BJ (cell line): ENCODE data around the gene BCAN. TPM values are rescaled to one million over a fixed set of nuclear protein-coding genes. Genes with fewer than 3 reads are reported as not detected.
A peak's percentile ranks its signal among the peaks of the same experiment; 100 is the strongest.

Source experiments
- CTCF ChIA-PET: fragments of 350-600 bp; formaldehyde crosslinking; extraction: SDS; loops from one replicate; lab custom pipeline; 2021; ENCODE audit warnings: antibody characterized with exemption, inconsistent platforms; lab: Yijun Ruan, JAX
- POLR2A ChIA-PET: fragments of 300-600 bp; sonication (Branson Sonifier 250); formaldehyde crosslinking; extraction: SDS; loops from one replicate; lab custom pipeline; 2021; ENCODE audit warnings: antibody characterized with exemption; lab: Charles Lee
- DNase-seq: peaks from one replicate; pipeline ENCODE4 v3.0.0-alpha.2; 2011; ENCODE audit warnings: low read depth
- H3K27me3 ChIP-seq: 2 replicates; pipeline ENCODE4 v1.6.0; 2011; ENCODE audit warnings: low read length; ENCODE audit not compliant: control insufficient read depth, insufficient read depth
- H3K36me3 ChIP-seq: 2 replicates; pipeline ENCODE4 v1.5.1; 2011; ENCODE audit warnings: low read length; ENCODE audit not compliant: control insufficient read depth, insufficient read depth
- H3K4me3 ChIP-seq: 2 replicates; pipeline ENCODE4 v1.5.1; 2011; ENCODE audit warnings: low read depth, mild to moderate bottlenecking, control low read depth, low read length
- polyA plus RNA-seq: library from polyadenylated mRNA; depleted of rRNA; stranded (reverse); fragments of >200 nt; gene quantifications from 2 replicates; pipeline ENCODE4 v1.2.3, GENCODE V29; 2011
- TF ChIP-seq, protein P1 (sequence below): IDR thresholded peaks from 2 replicates; pipeline ENCODE4 v1.5.1; 2011; ENCODE audit warnings: low read depth, mild to moderate bottlenecking, control low read depth, inconsistent platforms, low read length, moderate library complexity; ENCODE audit not compliant: insufficient read depth

The BCAN gene
- polyA plus RNA-seq, 1 experiment: 0.02 TPM

DNA sequence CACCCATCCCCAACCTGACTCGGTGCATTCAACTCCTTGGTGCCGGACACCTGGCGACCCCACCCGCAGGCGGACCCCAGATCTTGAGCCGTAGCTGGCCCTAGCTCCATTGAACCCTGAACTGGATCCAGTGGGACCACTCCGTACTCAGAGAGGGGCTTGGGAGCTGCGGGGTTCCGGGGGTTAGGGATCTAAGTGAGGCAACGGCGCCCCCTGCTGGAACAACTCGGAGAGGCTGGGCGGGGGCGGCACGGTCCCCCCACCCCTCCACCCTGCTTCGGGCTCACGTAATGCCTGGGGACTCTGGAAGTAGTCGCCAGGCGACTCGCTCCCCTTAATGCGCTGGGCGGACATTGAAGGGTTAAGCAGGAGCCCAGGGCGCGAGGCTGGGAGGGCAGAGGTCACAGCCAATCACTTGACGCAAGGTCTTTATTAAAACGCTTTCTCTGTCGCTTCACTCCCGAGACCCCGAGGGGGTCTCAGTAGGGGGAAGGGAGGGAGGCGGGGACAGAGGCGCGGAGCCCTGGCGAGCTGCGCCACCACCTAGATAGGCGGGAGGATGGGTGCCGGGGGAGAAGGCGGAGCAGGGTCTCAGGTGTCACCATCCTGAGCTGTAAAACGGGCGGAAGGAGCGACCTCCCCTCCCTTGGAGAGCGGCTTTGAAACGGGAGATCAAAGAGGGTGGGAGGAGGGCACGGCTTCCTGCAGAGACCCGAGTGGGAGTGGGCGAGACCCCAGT, 64.2 kb downstream of the BCAN start:
- peak overlapping the region; percentile 58 for H3K4me3 ChIP-seq
- POLR2A ChIA-PET: interaction anchor here (1.0 to 2.0 kb wide), 2 partner anchors 29 to 45 kb away, joined by 3 to 9 read pairs; partner anchors contain the start of gene NES
- no peak for DNase-seq
- H3K27me3 ChIP-seq: no peaks in the 10 kb centered on the region
- TF ChIP-seq, protein P1, sequence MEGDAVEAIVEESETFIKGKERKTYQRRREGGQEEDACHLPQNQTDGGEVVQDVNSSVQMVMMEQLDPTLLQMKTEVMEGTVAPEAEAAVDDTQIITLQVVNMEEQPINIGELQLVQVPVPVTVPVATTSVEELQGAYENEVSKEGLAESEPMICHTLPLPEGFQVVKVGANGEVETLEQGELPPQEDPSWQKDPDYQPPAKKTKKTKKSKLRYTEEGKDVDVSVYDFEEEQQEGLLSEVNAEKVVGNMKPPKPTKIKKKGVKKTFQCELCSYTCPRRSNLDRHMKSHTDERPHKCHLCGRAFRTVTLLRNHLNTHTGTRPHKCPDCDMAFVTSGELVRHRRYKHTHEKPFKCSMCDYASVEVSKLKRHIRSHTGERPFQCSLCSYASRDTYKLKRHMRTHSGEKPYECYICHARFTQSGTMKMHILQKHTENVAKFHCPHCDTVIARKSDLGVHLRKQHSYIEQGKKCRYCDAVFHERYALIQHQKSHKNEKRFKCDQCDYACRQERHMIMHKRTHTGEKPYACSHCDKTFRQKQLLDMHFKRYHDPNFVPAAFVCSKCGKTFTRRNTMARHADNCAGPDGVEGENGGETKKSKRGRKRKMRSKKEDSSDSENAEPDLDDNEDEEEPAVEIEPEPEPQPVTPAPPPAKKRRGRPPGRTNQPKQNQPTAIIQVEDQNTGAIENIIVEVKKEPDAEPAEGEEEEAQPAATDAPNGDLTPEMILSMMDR: peak; percentile 86
- peaks cover 4% of the 10 kb centered on the region for H3K36me3 ChIP-seq
- CTCF ChIA-PET: interaction anchor here (0.6 to 41.7 kb wide), 21 partner anchors 9 to 222 kb away, joined by 3 to 1556 read pairs (median 4); partner anchors contain the start of genes ISG20L2, METTL25B, NES and NTRK1

DNA sequence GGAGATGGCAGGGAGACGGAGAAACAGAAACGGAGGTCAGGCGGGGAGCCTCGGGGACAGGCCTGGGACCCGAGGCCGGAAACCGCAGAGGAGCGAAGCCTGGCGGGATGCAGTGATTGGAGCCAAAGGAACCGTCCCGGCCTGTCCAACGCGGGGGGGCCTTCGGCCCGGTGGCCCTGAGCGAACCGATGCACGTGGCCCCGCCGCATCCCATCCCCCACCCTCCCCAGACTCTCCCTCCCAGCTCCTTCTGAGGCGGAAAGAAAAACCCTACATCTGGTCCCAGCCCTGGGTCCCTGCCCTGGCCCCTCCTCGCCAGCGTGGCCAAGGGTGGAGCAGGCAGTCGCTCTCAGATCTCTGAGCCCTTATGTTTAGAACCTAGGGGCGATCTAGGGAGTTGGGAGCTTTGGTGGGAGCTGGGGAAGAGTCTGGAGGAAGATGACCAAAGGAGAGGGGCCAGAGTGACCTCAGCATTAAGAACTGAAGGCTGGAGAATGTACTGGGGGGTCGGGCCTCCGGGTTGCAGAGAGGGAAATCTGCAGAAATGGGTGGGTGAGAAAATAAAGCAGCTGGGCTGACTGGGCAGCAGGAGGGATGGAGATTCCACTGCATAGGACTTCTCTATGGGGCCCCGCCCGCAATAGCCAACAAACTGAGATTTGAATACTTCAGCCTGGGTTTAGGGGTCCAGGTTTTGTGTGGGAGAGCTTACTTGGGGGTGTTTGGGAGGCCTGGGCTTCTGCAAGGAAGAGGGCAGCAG, 64.9 kb downstream of the BCAN start:
- H3K27me3 ChIP-seq: no peaks in the 10 kb centered on the region
- CTCF ChIA-PET: interaction anchor here (0.5 to 41.7 kb wide), 15 partner anchors 8 to 215 kb away, joined by 3 to 1556 read pairs (median 4); partner anchors contain the start of genes ISG20L2, METTL25B, NES and NTRK1
- H3K4me3 ChIP-seq: peak overlapping the region; percentile 58
- no peaks in the 10 kb centered on the region; the same call in 1 of the 2 replicates for H3K36me3 ChIP-seq
- TF ChIP-seq, protein P1: no peak
- POLR2A ChIA-PET: interaction anchor here (1.0 to 2.0 kb wide), 3 partner anchors 30 to 202 kb away, joined by 3 to 10 read pairs (median 9); partner anchors contain the start of gene NES
- no peak for DNase-seq

DNA sequence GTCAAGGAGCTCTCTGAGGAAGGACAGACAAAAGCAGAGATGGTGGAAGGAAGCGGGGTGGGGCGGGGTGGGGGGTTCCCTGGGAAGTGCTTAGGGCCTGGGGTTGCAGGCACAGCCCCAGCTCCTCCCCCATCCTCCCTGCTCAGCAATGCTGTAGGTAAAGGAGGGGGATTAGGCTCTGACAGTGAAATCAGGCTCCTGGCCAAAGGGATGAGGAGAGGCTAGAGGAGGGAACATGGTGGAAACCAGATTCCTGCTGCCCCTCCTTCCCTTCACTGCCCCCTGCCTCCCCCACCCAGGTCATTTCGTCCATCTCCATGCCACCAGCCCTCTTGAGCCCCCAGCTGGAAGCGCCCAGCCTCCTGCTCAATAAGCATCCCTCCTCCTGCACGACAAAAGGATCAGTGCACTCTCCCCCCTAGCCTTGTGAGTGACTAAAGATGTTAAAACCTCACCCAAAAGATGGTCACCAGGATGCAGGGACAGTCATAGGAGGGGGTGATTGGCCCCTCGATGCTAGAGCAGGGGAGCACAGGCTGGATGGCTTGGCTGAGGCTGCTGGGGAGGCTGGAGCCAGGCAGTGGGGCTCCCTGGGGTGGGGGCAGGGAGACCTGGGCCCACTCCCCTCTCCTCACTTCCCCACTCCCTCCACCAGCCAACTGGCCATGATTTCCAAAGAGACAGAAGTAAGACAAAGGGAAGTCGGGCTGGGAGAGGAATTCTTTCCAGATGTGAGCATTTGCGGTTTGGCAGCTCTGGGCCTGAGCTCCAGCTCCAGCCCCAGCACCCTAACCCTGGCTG, 65.7 kb downstream of the BCAN start:
- ChIA-PET CTCF (interaction anchor here (0.9 to 41.7 kb wide), 7 partner anchors 19 to 252 kb away, joined by 3 to 1556 read pairs (median 5); partner anchors contain the start of genes ISG20L2, METTL25B, NES and NTRK1), POLR2A (interaction anchor here (0.7 to 2.0 kb wide), 5 partner anchors 26 to 203 kb away, joined by 3 to 10 read pairs (median 6); partner anchors contain the start of gene NES)
- no peaks in the 10 kb centered on the region for H3K27me3 ChIP-seq
- TF ChIP-seq, protein P1: no peak
- no peak overlapping the region; the same call in 1 of the 2 replicates for H3K4me3 ChIP-seq
- H3K36me3 ChIP-seq: no peaks in the 10 kb centered on the region
- DNase-seq: no peak

DNA sequence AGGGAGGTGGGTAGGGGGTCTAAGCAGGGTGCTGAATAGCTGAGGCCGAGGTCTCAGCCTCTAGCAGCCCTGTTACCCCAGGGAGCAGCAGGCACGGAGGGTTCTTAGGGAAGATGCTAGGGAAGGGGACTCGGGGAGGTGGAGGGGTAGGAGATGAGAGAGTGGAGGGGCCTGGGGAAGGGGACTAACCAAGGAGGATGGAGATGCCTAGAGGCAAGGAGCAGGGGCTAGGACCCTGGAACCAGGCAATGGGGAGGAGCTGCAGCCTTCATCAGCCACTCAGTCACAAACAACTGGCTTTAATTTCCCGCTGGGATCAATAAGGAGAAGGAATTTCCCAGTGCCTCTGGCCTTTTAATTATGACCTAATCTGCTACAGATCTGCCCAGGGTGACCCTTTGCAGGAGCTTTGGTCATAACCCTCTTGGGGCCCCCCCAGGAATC, 66.3 kb downstream of the BCAN start:
- no peak overlapping the region for H3K4me3 ChIP-seq
- TF ChIP-seq, protein P1: no peak
- H3K36me3 ChIP-seq: no peaks in the 10 kb centered on the region
- no peaks in the 10 kb centered on the region for H3K27me3 ChIP-seq
- POLR2A ChIA-PET: interaction anchor here (0.7 to 1.2 kb wide), 3 partner anchors 26 to 194 kb away, joined by 3 to 6 read pairs (median 4); no protein-coding TSS in a partner anchor
- no peak for DNase-seq
- CTCF ChIA-PET: interaction anchor here (0.9 to 41.7 kb wide), 7 partner anchors 19 to 252 kb away, joined by 3 to 1556 read pairs (median 5); partner anchors contain the start of genes ISG20L2, METTL25B, NES and NTRK1
